HuH-7 (cell line): ENCODE data around the gene HDAC7.
A peak's percentile ranks its signal among the peaks of the same experiment; 100 is the strongest.

ENCODE experiments used
- DNase-seq: peaks from one replicate; pipeline ENCODE4 v3.0.0; 2011; ENCODE audit warnings: low spot score

Gene HDAC7

DNA sequence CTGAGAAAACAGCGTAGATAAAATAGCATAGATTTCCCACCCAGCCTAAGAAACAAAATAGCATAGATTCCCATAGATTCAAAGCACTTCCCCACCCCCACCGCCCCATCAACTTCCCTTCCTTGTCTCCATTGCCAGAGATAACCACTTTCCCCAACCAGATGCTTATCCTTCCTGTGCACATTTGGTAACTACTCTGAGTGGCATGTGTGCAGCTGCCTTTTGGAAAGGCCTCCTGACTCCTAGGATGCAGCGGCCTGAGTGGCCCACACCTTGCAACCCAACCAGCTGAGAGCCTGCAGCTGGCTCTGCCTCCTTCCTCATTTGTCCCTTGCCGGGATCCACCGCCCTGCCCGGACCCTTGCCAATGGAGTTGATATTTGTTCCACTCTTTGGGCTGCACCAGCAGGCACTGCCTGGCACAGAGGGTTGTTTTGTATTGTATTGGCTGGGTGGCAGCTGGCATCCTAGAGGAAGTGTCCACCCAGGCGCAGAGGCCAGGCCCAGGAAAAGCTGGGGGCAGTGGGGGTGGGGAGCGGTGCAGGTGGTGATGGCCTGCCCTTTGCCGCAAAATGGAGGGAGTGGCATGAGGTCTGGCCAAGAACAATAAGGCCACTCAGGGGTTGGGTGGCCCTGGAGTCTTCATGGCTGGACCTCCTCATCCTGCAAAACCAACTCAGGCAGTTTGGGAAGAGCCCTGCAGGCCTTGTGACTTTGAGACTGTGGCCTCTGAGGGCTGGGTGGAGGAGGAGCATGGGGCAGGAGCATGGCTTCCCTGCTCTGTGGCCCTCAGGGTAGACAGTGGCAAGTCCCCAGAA, 41.8 kb downstream of the HDAC7 start:
- DNase-seq = no peak

DNA sequence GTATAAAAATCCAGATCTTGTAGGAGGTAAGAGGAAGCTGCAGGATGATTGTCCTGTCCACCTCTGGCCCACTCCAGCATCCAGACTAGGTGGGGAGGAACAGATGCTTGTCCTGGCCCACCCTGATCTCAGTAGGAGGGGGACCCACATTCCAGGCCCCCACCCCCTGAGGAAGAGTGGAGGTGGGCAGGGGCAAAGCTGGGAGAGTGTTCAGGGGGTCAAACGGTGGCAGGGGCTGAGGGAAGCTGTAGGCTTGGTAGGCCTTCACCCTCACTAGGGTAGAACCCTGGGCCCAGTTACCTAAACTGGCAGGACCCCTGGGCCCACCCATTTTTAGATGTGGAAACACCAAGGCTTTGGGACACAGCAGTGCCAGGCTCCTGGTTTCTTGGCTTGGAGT, 42.6 kb downstream of the HDAC7 start:
- no peak for DNase-seq

GRCh38 chr12:47776471-47777143, 43.1 kb downstream of the HDAC7 start:
- no peak for DNase-seq

DNA sequence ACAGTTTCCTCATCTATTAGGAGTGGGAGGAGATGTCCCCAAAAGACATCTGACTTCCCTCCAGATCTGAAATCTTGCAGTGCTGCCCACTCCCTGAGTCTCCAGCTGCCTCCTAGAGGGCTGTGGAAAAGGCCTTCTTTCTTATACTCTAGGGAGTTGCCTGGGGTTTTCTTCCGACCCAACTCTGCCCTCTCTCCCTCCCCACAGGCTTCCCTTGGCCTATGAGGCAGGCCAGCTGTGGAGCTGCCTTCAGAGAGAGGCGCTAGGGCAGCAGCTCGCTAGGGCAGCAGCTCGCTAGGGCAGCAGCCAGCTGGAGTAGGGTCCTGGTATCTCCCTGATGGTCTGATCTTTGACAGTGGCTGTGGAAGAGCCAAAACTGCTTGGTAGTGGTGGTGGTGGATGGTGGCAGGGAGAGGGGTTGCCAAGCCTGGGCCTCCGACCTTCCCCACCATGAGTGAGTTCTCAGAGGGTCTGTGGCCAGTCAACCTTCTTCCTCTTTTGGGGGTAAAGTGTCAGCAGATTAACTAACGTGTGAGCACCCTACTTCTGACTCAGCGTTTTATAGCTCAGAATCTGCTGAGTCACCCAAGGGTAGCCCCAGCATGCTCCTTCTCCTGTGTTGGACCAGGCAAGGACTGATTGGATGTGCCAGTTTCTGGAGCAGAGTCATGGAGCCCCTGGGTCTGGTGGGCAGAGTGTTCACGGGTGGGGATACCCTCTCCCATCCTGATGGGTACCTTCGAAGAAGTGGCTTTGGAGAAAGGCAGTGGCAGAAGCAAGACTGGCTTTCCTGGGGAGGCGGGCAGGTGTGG, 44.4 kb downstream of the HDAC7 start:
- no peak for DNase-seq

GRCh38 chr12:47774663-47775062, 45.0 kb downstream of the HDAC7 start:
- no peak for DNase-seq

DNA sequence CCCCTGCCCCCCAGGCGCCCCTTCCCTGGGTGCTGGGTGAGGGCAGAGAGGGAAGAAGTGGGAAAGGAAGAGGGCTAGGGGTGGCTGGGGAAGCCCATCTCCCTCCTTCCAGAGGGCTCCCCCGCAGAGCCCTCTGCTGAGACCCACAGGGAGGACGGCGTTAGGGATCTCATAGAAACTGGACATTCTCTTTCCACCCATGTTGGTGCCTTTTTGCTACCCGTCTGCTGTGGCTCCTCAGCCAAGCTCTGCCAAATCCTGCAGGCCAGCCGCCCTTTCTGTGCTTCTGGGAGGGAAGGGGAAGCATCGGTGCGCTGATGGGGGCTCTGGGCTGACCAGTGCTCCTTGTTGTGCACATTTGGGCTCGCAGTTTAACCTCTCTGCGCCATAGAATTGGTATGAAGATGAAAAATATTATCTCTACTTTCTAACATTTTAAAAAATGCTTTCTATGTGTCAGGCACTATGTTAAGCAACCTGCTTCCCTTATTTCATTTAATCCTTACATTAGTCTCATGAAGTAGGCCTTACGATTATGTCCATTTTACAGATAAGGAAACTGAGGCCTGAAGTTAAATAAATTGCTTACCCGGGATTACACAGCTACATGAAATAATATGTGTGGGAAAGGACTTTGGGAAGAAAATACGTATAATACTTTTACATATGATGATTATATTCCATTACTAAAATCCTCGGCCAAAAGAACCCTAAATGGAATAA, 45.7 kb downstream of the HDAC7 start:
- peak; percentile 48 for DNase-seq

DNA sequence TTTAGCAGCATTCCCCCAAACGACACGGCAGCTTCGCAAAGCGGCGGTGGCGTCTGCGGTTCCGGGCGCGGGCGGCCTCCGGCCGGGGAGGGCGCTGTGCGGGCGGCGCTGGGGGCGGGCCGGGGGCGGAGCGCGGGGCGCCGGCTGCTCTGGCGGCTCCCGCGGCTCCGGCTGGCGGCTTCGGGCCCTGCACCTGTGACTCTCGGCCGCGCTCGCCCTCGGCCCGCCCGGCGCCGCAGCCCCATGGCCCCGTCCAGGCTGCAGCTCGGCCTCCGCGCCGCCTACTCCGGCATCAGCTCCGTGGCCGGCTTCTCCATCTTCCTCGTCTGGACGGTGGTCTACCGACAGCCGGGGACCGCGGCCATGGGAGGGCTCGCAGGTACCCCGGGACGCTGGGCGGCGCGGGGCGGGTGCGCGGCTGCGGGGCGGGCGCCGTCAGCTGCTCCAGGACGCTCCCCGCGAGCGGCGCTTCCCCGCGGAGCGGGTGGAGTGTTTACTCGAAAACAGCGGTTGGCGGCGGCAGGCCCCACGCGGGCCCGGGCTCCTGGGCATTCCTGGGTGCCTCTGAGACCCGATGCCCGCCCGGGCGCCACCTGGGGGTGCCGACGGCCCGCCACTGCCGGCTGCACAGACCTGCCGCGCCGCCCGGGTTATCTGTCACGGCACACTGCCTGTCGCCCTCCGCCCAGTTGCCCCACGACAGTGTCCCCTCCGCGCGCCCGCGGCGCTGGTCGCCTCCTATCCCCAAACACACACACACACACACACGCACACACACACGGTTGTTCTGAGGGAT, 46.4 kb downstream of the HDAC7 start, which contains the start of gene SLC48A1:
Gene SLC48A1 (plus strand): TSS at position 177 of the 796 bp plus-strand sequence. CDS start 67 bp downstream, at position 244.
- peak; percentile 91 for DNase-seq

DNA sequence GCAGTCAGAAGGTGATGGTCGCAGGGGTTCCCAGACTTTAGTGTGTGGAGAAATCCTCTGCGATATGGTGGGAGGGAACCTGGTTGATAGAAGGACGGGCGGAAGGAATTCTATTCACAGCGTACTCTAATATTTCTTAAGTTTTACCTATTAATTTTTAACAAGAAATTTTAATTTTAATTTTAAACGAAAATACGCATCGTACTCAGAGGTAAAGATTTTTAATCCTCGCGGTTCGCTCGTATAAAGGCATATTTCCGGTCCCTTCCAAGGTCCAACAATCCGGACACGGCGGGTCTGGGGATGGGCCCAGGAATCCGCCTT, 47.0 kb downstream of the HDAC7 start:
- no peak for DNase-seq

DNA sequence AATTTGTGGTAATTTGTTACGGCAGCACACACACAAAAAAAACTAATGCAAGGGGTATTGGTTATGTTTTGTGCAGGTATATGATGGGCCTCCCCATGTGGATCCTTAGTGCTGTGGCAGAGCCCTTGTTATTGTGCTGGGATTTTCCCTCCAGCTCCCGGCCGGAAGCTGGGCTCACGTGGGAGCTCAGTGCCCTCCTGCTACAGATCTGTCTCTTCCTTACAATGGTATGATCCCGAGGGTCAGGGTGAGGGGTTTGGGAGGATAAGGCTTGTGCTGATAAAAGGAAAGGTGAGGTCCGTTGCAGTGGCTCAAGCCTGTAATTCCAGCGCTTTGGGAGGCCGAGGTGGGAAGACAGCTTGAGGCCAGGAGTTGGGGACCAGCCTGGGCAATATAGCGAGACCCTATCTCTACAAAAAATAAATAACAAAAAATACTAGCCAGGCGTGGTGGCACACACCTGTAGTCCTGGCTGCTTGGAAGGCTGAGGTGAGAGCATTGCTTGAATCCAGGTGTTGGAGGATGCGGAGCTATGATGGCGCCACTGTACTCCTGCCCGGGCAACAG, 47.5 kb downstream of the HDAC7 start:
- DNase-seq = no peak

DNA sequence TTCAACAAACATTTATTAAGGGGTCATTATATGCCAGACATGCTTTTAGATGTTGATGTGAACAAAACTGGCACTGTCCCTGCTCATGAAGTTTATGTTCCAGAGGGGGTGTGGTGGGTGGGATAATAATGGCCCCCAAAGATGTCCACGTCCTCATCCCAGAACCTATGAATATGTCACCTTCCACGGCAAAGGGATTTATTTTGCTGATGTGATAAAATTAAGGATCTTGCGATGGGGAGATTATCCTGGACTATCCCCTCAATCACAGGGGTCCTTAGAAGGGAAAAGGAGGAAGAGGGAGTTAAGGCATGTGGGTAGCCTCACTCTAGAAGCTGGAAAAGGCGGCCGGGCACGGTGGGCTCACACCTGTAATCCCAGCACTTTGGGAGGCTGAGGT, 48.4 kb downstream of the HDAC7 start:
- DNase-seq = no peak

- peak; percentile 57 for DNase-seq
These were observed 49.5 kb downstream of the HDAC7 start for GRCh38 chr12:47770086-47770726.

DNA sequence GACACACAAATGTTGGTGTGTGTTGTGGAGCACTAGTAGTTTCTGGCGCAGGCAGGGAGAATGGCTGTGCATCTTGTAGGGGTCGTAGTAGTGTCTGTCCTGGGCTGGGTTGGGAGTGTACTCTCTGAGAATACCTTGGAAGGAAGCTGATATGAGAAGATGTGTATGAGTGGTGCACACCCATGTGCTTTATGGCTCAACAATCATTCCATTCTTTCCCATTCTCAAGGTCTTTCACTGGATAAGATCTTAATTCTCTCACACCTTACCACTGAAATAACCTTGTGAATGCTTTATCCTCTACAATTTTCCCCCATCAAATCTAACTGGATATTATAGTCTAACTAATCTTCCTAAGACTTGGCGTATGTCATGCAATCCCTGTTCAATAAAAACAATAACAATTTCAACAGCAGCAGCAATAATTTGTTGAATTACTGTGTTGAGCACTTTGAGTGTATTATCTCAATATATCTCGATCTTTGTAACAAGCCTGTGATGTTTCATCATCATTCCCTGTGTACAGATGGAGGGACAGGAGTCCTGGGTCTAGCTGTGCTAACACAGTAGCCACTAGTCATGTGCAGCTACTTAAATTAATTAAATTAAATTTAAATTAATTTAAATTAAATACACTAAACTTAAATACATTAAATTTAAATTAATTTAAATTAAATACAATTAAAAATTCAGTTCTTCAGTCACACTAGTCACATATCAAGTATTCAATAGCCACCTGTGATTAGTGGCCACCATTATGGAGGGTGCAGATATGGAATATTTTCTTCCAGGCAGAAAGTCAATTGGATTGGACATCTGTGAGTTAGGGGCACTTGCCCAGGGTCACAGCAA, 50.2 kb downstream of the HDAC7 start:
- DNase-seq = no peak

DNA sequence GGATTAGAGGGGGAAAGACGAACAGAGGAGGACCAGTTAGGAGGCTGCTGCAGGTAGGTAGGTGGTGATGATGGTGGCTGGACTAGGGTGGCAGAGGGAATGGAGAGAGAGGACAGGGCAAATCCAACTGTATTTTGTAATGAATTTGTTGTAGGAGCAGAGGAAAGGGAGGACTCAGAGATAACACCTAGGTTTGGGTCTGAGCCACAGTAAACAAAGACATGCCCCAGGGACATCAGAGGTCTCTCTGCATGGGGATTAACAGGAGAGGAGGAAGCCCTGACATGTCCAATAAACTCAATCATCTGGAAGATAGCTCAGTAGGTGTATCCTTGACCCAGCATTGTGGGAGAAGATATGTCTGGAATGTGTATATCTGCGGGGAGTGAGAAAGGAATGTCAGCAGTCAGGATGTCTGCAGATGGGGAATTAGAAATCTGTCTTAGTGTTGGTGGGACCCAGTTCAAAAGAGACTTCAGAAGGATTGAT, 51.3 kb downstream of the HDAC7 start:
- DNase-seq = peak; percentile 56

GRCh38 chr12:47767216-47767724, 52.4 kb downstream of the HDAC7 start:
- DNase-seq = peak; percentile 78

GRCh38 chr12:47766502-47767215, 53.0 kb downstream of the HDAC7 start:
- no peak for DNase-seq

GRCh38 chr12:47763481-47764346, 56.0 kb downstream of the HDAC7 start:
- no peak for DNase-seq

DNA sequence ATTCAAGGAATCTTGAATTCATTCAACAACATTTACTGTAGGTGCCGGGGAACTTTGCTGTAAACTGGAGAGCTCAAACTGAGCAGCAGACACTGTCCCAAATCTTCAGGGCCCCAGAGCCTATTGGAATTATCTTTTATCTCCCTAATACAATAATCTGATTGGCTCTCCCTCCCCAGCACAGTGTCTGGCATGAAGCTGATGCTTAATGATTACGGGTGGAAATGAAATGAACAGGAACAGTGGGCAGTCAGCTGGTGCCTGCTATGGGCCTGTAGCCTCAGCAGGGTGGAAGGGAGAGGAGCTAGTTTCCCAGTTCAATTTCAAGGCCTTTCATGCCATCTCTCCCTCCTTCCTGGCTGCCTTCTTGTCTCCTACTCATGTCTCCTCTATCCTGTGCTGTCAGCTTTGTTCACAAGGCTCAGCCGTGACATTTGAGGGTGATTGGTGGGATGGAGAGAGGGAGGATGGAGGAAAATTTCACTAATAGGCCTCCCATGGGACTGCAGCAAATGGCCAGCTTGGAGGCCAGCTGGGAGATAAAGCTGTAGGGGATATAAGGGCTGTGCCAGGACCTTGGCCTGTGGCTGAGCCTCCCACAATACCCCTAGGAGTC, 56.7 kb downstream of the HDAC7 start:
- no peak for DNase-seq
